ENCODE data around the gene TRIM15. TPM values are rescaled to one million over a fixed set of nuclear protein-coding genes. Genes with fewer than 3 reads are reported as not detected.

TRIM15 gene
- total and polyA plus RNA-seq, 10 of the 15 experiments (the other 5 are each of a cell fraction or from before 2014, with no cell fraction given) = 0.29 TPM; not detected in 9

GRCh38 chr6:30152910-30153610, 10.3 kb upstream of the TRIM15 start:
- ChIA-PET SMC1A (ENCODE audit: uncharacterized antibody, unreplicated experiment) (interaction anchor here (1.3 kb wide), 1 partner anchor 10 kb away, joined by 3 read pairs; no protein-coding TSS in a partner anchor), POLR2A (interaction anchor here (0.5 kb wide), 1 partner anchor 42 kb away, joined by 6 read pairs; no protein-coding TSS in a partner anchor), CTCF (interaction anchor here (3.1 kb wide), 1 partner anchor 49 kb away, joined by 16 read pairs; no protein-coding TSS in a partner anchor), RAD21 (ENCODE audit: unreplicated experiment) (no interaction called here)
- no peak for FAIRE-seq
- Histone ChIP-seq H3K27ac (ENCODE audit: control insufficient read depth, insufficient read depth) (no peak overlapping the region), H3K4me3 (no peak overlapping the region), H3K9me3 (replicated peaks; ENCODE audit: control insufficient read depth, insufficient read depth, low read length) (no peaks in the 10 kb centered on the region), H3K4me1 (ENCODE audit: control insufficient read depth, insufficient read depth, low read length) (peaks cover 1% of the 10 kb centered on the region; the same call in 1 of the 2 replicates), H3K9ac (ENCODE audit: control insufficient read depth, insufficient read depth, low read length) (no peak overlapping the region), H3K79me2 (ENCODE audit: control insufficient read depth, insufficient read depth, low read length) (no peaks in the 10 kb centered on the region), H3K36me3 (ENCODE audit: control insufficient read depth in 2 of 2, insufficient read depth in 2 of 2, low read length in 1 of 2) (no peaks in the 10 kb centered on the region), H2AFZ (ENCODE audit: control insufficient read depth, low read depth, low read length) (no peak overlapping the region), H3K4me2 (ENCODE audit: control insufficient read depth, insufficient read depth) (no peak overlapping the region), H3K27me3 (replicated peaks in 1 of 2; ENCODE audit: control insufficient read depth in 2 of 2, insufficient read depth in 2 of 2, low read length in 1 of 2) (peaks cover 0 to 2% of the 10 kb centered on the region in 2 experiments; a peak in 3 of 4 replicates), H4K20me1 (ENCODE audit: control insufficient read depth, insufficient read depth) (no peaks in the 10 kb centered on the region)
- no peak for ATAC-seq
- in situ Hi-C loops (cut with MboI) = no loop called here
- no peak for DNase-seq (ENCODE audit: low read depth, low spot score)
- BruUV-seq (replicated peaks) = no TSS peak
- intact Hi-C loops (cut with micrococcal nuclease; ENCODE audit: unreplicated experiment) = no loop called here
- WGBS (ENCODE audit: insufficient coverage, insufficient replicate concordance, low lambda C conversion rate, missing lambda C conversion rate) = 89% methylated on average over 3 of the region's 3 CpGs
- TF ChIP-seq RBBP5 (conservative IDR thresholded peaks at IDR 0.05) = no peak
- TF ChIP-seq RB1 (IDR thresholded peaks at IDR 0.05; ENCODE audit: borderline replicate concordance) = no peak
- no peak for TF ChIP-seq TAF1 (IDR thresholded peaks at IDR 0.05; ENCODE audit: borderline replicate concordance, low read depth, low read length)
- no peak for TF ChIP-seq PAX8 (IDR thresholded peaks at IDR 0.05)
- no peak for TF ChIP-seq NFXL1 (IDR thresholded peaks at IDR 0.05; ENCODE audit: borderline replicate concordance)
- TF ChIP-seq SUPT20H (IDR thresholded peaks at IDR 0.05; ENCODE audit: borderline replicate concordance, control insufficient read depth, low read depth, low read length) = no peak
- TF ChIP-seq PRDM15 (CRISPR knock-in tag; IDR thresholded peaks at IDR 0.05) = no peak
- TF ChIP-seq TBL1XR1 (IDR thresholded peaks at IDR 0.05; ENCODE audit: low read depth, low read length) = no peak
- no peak for TF ChIP-seq STAT1 (conservative IDR thresholded peaks at IDR 0.05)
- no peak for TF ChIP-seq NBN (IDR thresholded peaks at IDR 0.05)

Measured in GM12878 (cell line).